ENCODE data around the gene PTPRB.

DNA sequence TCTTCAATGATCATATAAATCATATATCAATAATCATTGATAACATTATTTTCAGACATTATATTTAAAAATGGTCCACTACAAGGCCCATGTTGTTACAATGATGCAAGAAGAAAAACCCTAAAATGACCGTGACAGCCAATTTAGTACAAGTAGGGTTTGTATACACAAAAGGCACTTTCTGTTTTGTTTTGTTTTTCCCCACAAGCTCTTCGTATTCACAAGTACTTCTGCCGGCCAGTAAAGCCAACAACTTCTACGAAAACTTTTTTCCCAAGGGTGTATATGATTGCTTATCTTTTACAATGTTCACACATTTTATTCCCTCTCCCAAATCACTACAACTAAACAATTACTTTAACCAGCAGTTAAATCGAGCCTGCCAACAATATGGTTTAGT is 9.6 kb downstream of the PTPRB start:
- TF ChIP-seq, protein P1, sequence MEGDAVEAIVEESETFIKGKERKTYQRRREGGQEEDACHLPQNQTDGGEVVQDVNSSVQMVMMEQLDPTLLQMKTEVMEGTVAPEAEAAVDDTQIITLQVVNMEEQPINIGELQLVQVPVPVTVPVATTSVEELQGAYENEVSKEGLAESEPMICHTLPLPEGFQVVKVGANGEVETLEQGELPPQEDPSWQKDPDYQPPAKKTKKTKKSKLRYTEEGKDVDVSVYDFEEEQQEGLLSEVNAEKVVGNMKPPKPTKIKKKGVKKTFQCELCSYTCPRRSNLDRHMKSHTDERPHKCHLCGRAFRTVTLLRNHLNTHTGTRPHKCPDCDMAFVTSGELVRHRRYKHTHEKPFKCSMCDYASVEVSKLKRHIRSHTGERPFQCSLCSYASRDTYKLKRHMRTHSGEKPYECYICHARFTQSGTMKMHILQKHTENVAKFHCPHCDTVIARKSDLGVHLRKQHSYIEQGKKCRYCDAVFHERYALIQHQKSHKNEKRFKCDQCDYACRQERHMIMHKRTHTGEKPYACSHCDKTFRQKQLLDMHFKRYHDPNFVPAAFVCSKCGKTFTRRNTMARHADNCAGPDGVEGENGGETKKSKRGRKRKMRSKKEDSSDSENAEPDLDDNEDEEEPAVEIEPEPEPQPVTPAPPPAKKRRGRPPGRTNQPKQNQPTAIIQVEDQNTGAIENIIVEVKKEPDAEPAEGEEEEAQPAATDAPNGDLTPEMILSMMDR (IDR thresholded peaks at IDR 0.05 in 8 of 11, conservative IDR thresholded peaks at IDR 0.05 in 3 of 11) = no peak
- no peak for TF ChIP-seq POLR2AphosphoS5 (IDR thresholded peaks at IDR 0.05)

All from spleen (tissue), 7 donors.